Bronchial smooth muscle cell (primary cell): ENCODE data around the gene DKC1. TPM values are rescaled to one million over a fixed set of nuclear protein-coding genes. Genes with fewer than 3 reads are reported as not detected.

Experiments used
- total RNA-seq: library from RNA; depleted of rRNA; stranded (reverse); fragments of >200 nt; gene quantifications from 2 replicates; pipeline ENCODE4 v1.2.1, GENCODE V29; 2014

The DKC1 gene
- 29.2 and 36.2 TPM in 2 replicates for total RNA-seq

DNA sequence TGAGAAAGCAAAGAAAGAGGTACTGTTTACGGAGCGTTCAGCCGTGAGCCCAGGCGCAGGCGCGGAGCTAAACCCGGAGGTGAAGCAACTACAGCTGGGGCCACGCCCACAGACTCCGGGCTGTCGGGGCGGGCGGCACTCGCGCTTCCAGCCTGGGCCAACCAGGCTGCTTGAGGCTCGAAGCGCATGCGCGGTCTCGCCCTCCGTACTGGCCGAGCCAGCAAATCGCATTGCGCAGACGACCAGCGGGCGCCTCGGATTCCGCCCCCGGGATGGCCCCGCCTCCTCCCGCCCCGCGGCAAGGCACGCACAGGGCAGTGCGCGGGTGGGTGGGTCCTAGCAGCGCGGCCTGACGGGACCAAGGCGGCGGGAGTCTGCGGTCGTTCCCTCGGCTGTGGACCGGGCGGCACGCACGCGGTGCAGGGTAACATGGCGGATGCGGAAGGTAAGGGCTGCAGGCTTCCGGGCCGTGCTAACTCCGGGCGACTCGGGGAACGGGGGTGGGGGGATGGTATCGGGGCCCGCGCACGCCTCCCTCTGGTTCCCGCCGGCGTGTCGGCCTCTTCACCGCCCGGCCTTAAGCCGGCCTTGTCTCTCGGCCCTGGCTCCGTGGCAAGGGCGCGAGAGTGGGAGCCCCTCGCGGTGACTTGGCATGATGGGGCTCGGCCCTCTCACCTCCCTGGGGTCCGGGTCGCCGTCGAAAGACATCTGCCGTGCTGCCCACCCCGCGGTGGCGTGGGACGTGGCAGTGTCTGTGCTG is at the start of gene DKC1:
Gene DKC1 (plus strand): TSS at position 328 of the 760 bp plus-strand sequence. CDS start 102 bp downstream, at position 430.

GRCh38 chrX:154750301-154751202 is 12.1 kb upstream of the DKC1 start, which contains the start of gene GAB3:
Gene GAB3, minus strand, starts transcription at chrX:154751077. Its CDS starts 52 bp downstream, at chrX:154751025.

DNA sequence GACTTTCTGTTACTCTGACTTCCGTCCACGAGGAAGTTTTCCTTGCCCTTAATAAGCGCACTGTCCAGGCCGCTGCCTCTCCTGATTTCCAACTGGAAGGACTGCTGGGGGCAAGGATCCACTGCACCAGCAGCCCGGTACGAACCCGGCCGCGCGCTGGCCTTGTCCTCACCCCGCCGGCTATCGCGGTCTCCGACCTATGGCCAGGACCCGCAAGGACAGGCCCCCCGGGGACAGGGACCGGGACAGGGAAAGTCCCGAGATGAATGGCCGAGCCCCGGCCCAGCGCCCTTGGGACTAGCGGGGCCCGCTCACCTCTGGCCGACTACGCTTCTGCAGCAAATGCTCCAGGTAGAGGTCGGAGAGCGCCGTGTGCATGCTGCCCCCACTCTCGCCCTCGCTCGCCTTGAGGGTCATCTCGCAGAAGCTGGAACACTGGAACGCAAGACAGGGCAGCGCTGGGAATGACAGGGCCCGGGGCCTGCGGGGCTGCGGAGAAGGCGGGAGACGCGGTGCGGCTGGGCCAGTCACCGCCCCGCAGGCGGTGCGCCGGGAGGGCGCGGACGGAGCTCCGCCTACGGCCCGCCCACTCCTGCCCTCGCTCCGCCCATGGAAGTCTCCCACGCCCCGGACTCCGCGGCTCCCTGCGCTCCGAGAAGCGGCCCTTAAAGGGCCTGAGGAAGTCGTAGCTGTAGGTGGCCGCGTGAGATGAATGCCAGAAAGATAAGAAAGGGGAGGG is 42.5 kb downstream of the DKC1 start, which contains the start of gene MPP1:
Gene MPP1 (minus strand): TSS at position 529 of the 739 bp plus-strand sequence. CDS start 112 bp downstream, at position 417.

Other genes with a start within 250 kb of the DKC1 start
- 24.6 and 34.3 TPM in 2 replicates for gene FAM3A, start 246.6 kb upstream of the DKC1 start, total RNA-seq
- 103 and 153 TPM in 2 replicates for gene G6PD, start 216.0 kb upstream of the DKC1 start, total RNA-seq
- 16.8 and 18.0 TPM in 2 replicates for gene IKBKG, start 215.2 kb upstream of the DKC1 start, total RNA-seq
- not detected in 2 replicates for gene CTAG1A, start 177.7 kb upstream of the DKC1 start, total RNA-seq
- not detected in 2 replicates for gene CTAG1B, start 143.6 kb upstream of the DKC1 start, total RNA-seq
- not detected in 2 replicates for gene CTAG2, start 109.3 kb upstream of the DKC1 start, total RNA-seq
- 2.0 and 3.0 TPM in 2 replicates for gene GAB3, start 11.8 kb upstream of the DKC1 start, total RNA-seq
- 32.0 and 42.9 TPM in 2 replicates for gene MPP1, start 42.6 kb downstream of the DKC1 start, total RNA-seq
- gene SMIM9, start 71.8 kb downstream of the DKC1 start, total RNA-seq = not detected in 2 replicates
- 1.1 and 2.0 TPM in 2 replicates for gene F8A1, start 123.5 kb downstream of the DKC1 start, total RNA-seq